Endothelial cell of umbilical vein (primary cell): ENCODE measurements around the gene RFX7. TPM values are rescaled to one million over a fixed set of nuclear protein-coding genes. Genes with fewer than 3 reads are reported as not detected.
"Not testable (repeated sequence)": the region's sequence is repeated elsewhere in the genome, so short reads cannot be mapped to it uniquely, and the experiment has no call there.

Experiments
- BruUV-seq: library from RNA; stranded (reverse); fragments of 400-500 nt; replicated peaks from 2 replicates; lab custom pipeline; 2021; lab: Mats Ljungman, UMichigan
- CTCF ChIA-PET: fragments of 300-600, 350-600 bp; sonication (Branson Sonifier 250); formaldehyde crosslinking; loops from one replicate; lab custom pipeline; 2021; ENCODE audit warnings: antibody characterized with exemption, inconsistent platforms; lab: Charles Lee
- POLR2A ChIA-PET: fragments of 300-600, 350-600 bp; sonication (Branson Sonifier 250); formaldehyde crosslinking; loops from one replicate; lab custom pipeline; 2021; ENCODE audit warnings: antibody characterized with exemption, inconsistent platforms; lab: Charles Lee
- DNase-seq: peaks from one replicate; pipeline ENCODE4 v3.0.0-alpha.2; 2011; ENCODE audit warnings: low read depth, low spot score
- FAIRE-seq: peaks from 2 replicates; lab custom pipeline; 2011; peaks lifted over from hg19 to GRCh38; lab: Jason Lieb, UNC
- H2AFZ ChIP-seq: 2 replicates; pipeline ENCODE4 v1.6.0; 2012; ENCODE audit warnings: low read depth, low read length, control low read depth, inconsistent platforms
- H3K27ac ChIP-seq: 2 replicates; pipeline ENCODE4 v1.5.1; 2011; ENCODE audit warnings: low read depth, mild to moderate bottlenecking, control low read depth, low read length, moderate library complexity; ENCODE audit not compliant: insufficient read depth
- H3K27me3 ChIP-seq, 2 experiments: 2 replicates each; pipeline versions ENCODE4 v1.6.0 to v1.6.1; 2011; ENCODE audit warnings: low read length in 2 of 2, mixed read lengths in 1 of 2; ENCODE audit not compliant: control insufficient read depth in 2 of 2, insufficient read depth in 2 of 2
- H3K36me3 ChIP-seq, 2 experiments: 2 replicates in 1 of 2; 3 replicates in 1 of 2; pipeline ENCODE4 v1.5.1; 2011; ENCODE audit warnings: low read length in 2 of 2, mild to moderate bottlenecking in 1 of 2, moderate library complexity in 1 of 2; ENCODE audit not compliant: control insufficient read depth in 2 of 2, insufficient read depth in 2 of 2; ENCODE audit errors: extremely low read depth in 1 of 2
- H3K4me1 ChIP-seq: 3 replicates; pipeline ENCODE4 v1.5.1; 2011; ENCODE audit warnings: mild to moderate bottlenecking, low read length; ENCODE audit not compliant: control insufficient read depth, insufficient read depth; ENCODE audit errors: extremely low read depth
- H3K4me2 ChIP-seq: 2 replicates; pipeline ENCODE4 v1.6.1; 2011; ENCODE audit warnings: low read length, control low read depth, mixed read lengths; ENCODE audit not compliant: insufficient read depth
- H3K4me3 ChIP-seq, 3 experiments: fragments of 200-600 bp in 1 of 3; sonication (generic), shearing (Covaris generic) in 1 of 3; replicated peaks in 1 of 3; 2 replicates each; pipeline ENCODE4 v1.5.1; 2011 to 2016; ENCODE audit warnings: control low read depth in 3 of 3, low read length in 3 of 3, mild to moderate bottlenecking in 2 of 3, inconsistent platforms in 1 of 3, low read depth in 1 of 3, moderate library complexity in 1 of 3; ENCODE audit not compliant: insufficient read depth in 1 of 3
- H3K79me2 ChIP-seq: 2 replicates; pipeline ENCODE4 v1.6.0; 2012; ENCODE audit warnings: low read length, inconsistent platforms; ENCODE audit not compliant: control insufficient read depth, insufficient read depth
- H3K9ac ChIP-seq: replicated peaks from 2 replicates; pipeline ENCODE3; 2011; ENCODE audit warnings: low read length, control low read depth; ENCODE audit not compliant: insufficient read depth; ENCODE audit errors: extremely low read depth
- H3K9me1 ChIP-seq: replicated peaks from 3 replicates; pipeline ENCODE4 v1.6.0; 2011; ENCODE audit warnings: mild to moderate bottlenecking, low read length; ENCODE audit not compliant: control insufficient read depth, insufficient read depth; ENCODE audit errors: extremely low read depth
- H3K9me3 ChIP-seq: replicated peaks from 2 replicates; pipeline ENCODE4 v1.5.1; 2012; ENCODE audit warnings: low read length, inconsistent platforms; ENCODE audit not compliant: control insufficient read depth, insufficient read depth
- H4K20me1 ChIP-seq: replicated peaks from 2 replicates; pipeline ENCODE3; 2011; ENCODE audit warnings: mild to moderate bottlenecking, low read length; ENCODE audit not compliant: control insufficient read depth, insufficient read depth; ENCODE audit errors: extremely low read depth
- CTCF ChIP-seq, 2 donors: IDR thresholded peaks; 1 replicate in 1 of 2; 2 replicates in 1 of 2; pipeline ENCODE4 v1.5.1; 2011; ENCODE audit warnings: low read length in 2 of 2, mild to moderate bottlenecking in 2 of 2, moderate library complexity in 2 of 2, control low read depth in 1 of 2, inconsistent platforms in 1 of 2, low read depth in 1 of 2; ENCODE audit not compliant: insufficient read depth in 1 of 2; ENCODE audit errors: extremely low read depth in 1 of 2
- EZH2 ChIP-seq: IDR thresholded peaks from 2 replicates; pipeline ENCODE4 v1.6.1; 2012; ENCODE audit warnings: borderline replicate concordance, low read depth, mild to moderate bottlenecking, moderate library complexity, low read length, inconsistent platforms; ENCODE audit not compliant: severe bottlenecking
- FOS ChIP-seq: IDR thresholded peaks from 2 replicates; pipeline ENCODE4 v1.6.1; 2011; ENCODE audit warnings: mild to moderate bottlenecking, low read length, moderate library complexity, borderline replicate concordance; ENCODE audit not compliant: insufficient read depth
- GATA2 ChIP-seq: IDR thresholded peaks from 2 replicates; pipeline ENCODE4 v1.7.0; 2011; ENCODE audit warnings: low read depth, mild to moderate bottlenecking, moderate library complexity, mixed read lengths, low read length; ENCODE audit not compliant: insufficient read length, insufficient read depth
- JUN ChIP-seq: IDR thresholded peaks from 2 replicates; pipeline ENCODE4 v1.6.1; 2011; ENCODE audit warnings: borderline replicate concordance, low read depth; ENCODE audit not compliant: insufficient read length, insufficient read depth
- MAX ChIP-seq: IDR thresholded peaks from 2 replicates; pipeline ENCODE4 v1.6.1; 2011; ENCODE audit not compliant: insufficient read depth, insufficient read length
- MYC ChIP-seq: IDR thresholded peaks from one replicate; pipeline ENCODE4 v1.6.1; 2011; ENCODE audit warnings: mild to moderate bottlenecking, low read depth, low read length
- POLR2A ChIP-seq: IDR thresholded peaks from 2 replicates; pipeline ENCODE4 v1.6.1; 2012; ENCODE audit warnings: low read depth, mild to moderate bottlenecking, control low read depth, low read length
- POLR2AphosphoS5 ChIP-seq: IDR thresholded peaks from 2 replicates; pipeline ENCODE4 v1.6.1; 2012; ENCODE audit warnings: low read depth, mild to moderate bottlenecking, control low read depth, low read length, moderate library complexity; ENCODE audit not compliant: insufficient read depth
- dilution Hi-C: fragments of 300-500 bp; cut with MboI; formaldehyde crosslinking; loops from one replicate; pipeline ENCODE4 v1.15.0; 2019; ENCODE audit warnings: low sequenced_read_pairs; ENCODE audit not compliant: extremely low pct_ligation_motif_present
- intact Hi-C: fragments of 100-400 bp; cut with micrococcal nuclease; formaldehyde crosslinking; loops from one replicate; pipeline ENCODE4 v1.10.0; 2022
- polyA plus RNA-seq, 4 experiments: library from polyadenylated mRNA; depleted of rRNA in 3 of 4; stranded (reverse) in 3 of 4; unstranded in 1 of 4; fragments of >200 nt; gene quantifications; 2 replicates each; pipeline versions ENCODE4 v1.2.1 to v1.2.3, GENCODE V29; 2011 to 2012; ENCODE audit warnings: missing spikeins in 1 of 4
- total RNA-seq: library from RNA; stranded (reverse); gene quantifications from 2 replicates; pipeline ENCODE4 v1.2.3, GENCODE V29; 2021

RFX7 gene
- total and polyA plus RNA-seq, 2 donors (not counting 3 experiments of a cell fraction or from before 2014, with no cell fraction given), result 6.3 to 23.0 TPM

GRCh38 chr15:56272454-56272853 is 28.8 kb upstream of the RFX7 start:
- intact Hi-C loops, result no loop called here
- FAIRE-seq, result no peak
- H2AFZ ChIP-seq, result no peak overlapping the region
- no peaks in the 10 kb centered on the region for H3K79me2 ChIP-seq
- H3K9me1 ChIP-seq, result no peaks in the 10 kb centered on the region
- H3K27me3 ChIP-seq, result peaks cover 2 to 11% of the 10 kb centered on the region in 2 experiments
- no peak overlapping the region for H3K4me2 ChIP-seq
- BruUV-seq, result no TSS peak
- TF ChIP-seq MYC (no peak), JUN (no peak), MAX (no peak), POLR2AphosphoS5 (no peak), GATA2 (no peak), FOS (no peak), EZH2 (no peak), CTCF (IDR thresholded peaks at IDR 0.05; ENCODE audit: extremely low read depth in 1 of 2, insufficient read depth in 1 of 2, low read depth in 1 of 2, low read length in 2 of 2) (no peak), POLR2A (no peak)
- H3K4me1 ChIP-seq, result no peaks in the 10 kb centered on the region
- POLR2A ChIA-PET, result no interaction called here
- no peaks in the 10 kb centered on the region for H3K36me3 ChIP-seq
- DNase-seq, result no peak
- H3K9ac ChIP-seq, result no peak overlapping the region
- H3K4me3 ChIP-seq, result no peak overlapping the region
- CTCF ChIA-PET, result no interaction called here
- H3K9me3 ChIP-seq, result no peaks in the 10 kb centered on the region
- no peak overlapping the region for H3K27ac ChIP-seq
- no peaks in the 10 kb centered on the region for H4K20me1 ChIP-seq
- dilution Hi-C loops, result no loop called here

GRCh38 chr15:56266465-56266864 is 22.8 kb upstream of the RFX7 start:
- H3K4me3 ChIP-seq, H2AFZ ChIP-seq, H3K36me3 ChIP-seq, dilution Hi-C loops, H3K4me1 ChIP-seq, H3K27ac ChIP-seq, DNase-seq, H3K79me2 ChIP-seq, BruUV-seq, FAIRE-seq, intact Hi-C loops, CTCF ChIA-PET, H3K9me1 ChIP-seq, H3K9me3 ChIP-seq, H4K20me1 ChIP-seq, POLR2A ChIA-PET, H3K27me3 ChIP-seq, H3K9ac ChIP-seq, H3K4me2 ChIP-seq: not testable (repeated sequence)
